ENCODE results near the gene SYT1. TPM values are rescaled to one million over a fixed set of nuclear protein-coding genes. Genes with fewer than 3 reads are reported as not detected.

The SYT1 gene
- total and polyA plus RNA-seq, 2 of the 8 experiments (the other 6 are each of a cell fraction or from before 2014, with no cell fraction given), result 11.0 to 34.6 TPM

DNA sequence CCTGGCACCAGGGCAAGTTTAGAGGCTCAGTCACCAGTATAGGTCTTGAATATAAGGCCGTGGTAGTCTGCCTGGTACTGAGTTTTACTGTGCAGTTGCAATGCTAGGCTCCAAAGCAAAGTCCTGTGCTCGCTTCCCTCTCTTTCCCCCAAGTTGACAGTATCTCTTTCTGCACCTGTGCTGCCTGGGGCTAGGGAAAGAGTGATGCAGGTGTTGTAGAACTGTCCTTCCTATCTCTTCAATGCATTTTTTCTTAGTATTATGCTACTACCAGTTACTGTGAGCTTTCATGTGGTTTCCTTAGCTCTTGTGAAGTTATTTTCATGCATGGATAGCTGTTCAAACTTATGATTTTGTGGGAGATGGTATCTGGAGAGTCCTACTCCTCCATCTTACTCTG lies 359.2 kb downstream of the SYT1 start:
- peaks cover 0 to 2% (median 0%) of the 10 kb centered on the region in 4 experiments; a peak in 1 of 8 replicates for H3K36me3 ChIP-seq (ENCODE audit: control insufficient read depth in 2 of 4, insufficient read depth in 4 of 4, low read length in 3 of 4)
- H2AK5ac ChIP-seq (ENCODE audit: low read depth, low read length), result no peak overlapping the region
- H3K9me3 ChIP-seq (ENCODE audit: insufficient read depth in 2 of 2, low read depth in 1 of 2, low read length in 1 of 2), result peaks cover 0 to 7% of the 10 kb centered on the region in 2 experiments; a peak in 3 of 4 replicates
- CTCF ChIA-PET (ENCODE audit: partially characterized antibody), result interaction anchor here (1.3 kb wide), 1 partner anchor 10 kb away, joined by 3 read pairs; no protein-coding TSS in a partner anchor
- POLR2A ChIA-PET (ENCODE audit: partially characterized antibody), result no interaction called here
- H3K4me3 ChIP-seq (ENCODE audit: extremely low read depth in 1 of 4, insufficient read depth in 2 of 4, low read depth in 3 of 4, low read length in 4 of 4), result no peak overlapping the region
- no peaks in the 10 kb centered on the region for H4K20me1 ChIP-seq (replicated peaks in 1 of 2; ENCODE audit: control insufficient read depth in 1 of 2, insufficient read depth in 2 of 2, low read length in 2 of 2)
- H3K14ac ChIP-seq (ENCODE audit: insufficient read length), result no peak overlapping the region
- H2BK20ac ChIP-seq (ENCODE audit: low read length), result no peak overlapping the region
- 85% methylated on average over 2 of the region's 2 CpGs; no CpG with 5 or more reads in 1 of the 2 experiments for WGBS, 2 experiments (ENCODE audit: extremely low coverage in 1 of 2, insufficient coverage in 1 of 2, insufficient read length in 1 of 2, insufficient replicate concordance in 2 of 2, low coverage in 1 of 2, low lambda C conversion rate in 2 of 2, missing lambda C conversion rate in 1 of 2)
- TF ChIP-seq, protein P1, sequence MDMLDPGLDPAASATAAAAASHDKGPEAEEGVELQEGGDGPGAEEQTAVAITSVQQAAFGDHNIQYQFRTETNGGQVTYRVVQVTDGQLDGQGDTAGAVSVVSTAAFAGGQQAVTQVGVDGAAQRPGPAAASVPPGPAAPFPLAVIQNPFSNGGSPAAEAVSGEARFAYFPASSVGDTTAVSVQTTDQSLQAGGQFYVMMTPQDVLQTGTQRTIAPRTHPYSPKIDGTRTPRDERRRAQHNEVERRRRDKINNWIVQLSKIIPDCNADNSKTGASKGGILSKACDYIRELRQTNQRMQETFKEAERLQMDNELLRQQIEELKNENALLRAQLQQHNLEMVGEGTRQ (IDR thresholded peaks at IDR 0.05; ENCODE audit: low read length), result no peak
- TF ChIP-seq SIX5 (IDR thresholded peaks at IDR 0.05; ENCODE audit: low read depth, low read length), result no peak
- TF ChIP-seq CHD1 (IDR thresholded peaks at IDR 0.05; ENCODE audit: low read depth, low read length), result no peak
- no peak for TF ChIP-seq KDM4A (IDR thresholded peaks at IDR 0.05; ENCODE audit: low read depth, low read length, severe bottlenecking)
- TF ChIP-seq PHF8 (conservative IDR thresholded peaks at IDR 0.05; ENCODE audit: low read depth, low read length), result no peak
- no peak for TF ChIP-seq KDM5A (IDR thresholded peaks at IDR 0.05; ENCODE audit: low read length)
- no peak for TF ChIP-seq KDM1A (IDR thresholded peaks at IDR 0.05; ENCODE audit: borderline replicate concordance, low read length)
- no peak for TF ChIP-seq SAP30 (IDR thresholded peaks at IDR 0.05; ENCODE audit: insufficient read depth, insufficient replicate concordance, low read length)
- TF ChIP-seq JUND (IDR thresholded peaks at IDR 0.05; ENCODE audit: low read length), result no peak
- no peak for TF ChIP-seq RNF2 (IDR thresholded peaks at IDR 0.05; ENCODE audit: borderline replicate concordance, low read depth, low read length, missing control alignments, poor library complexity, severe bottlenecking)
- TF ChIP-seq EP300 (IDR thresholded peaks at IDR 0.05; ENCODE audit: borderline replicate concordance in 1 of 2, low read depth in 2 of 2, low read length in 2 of 2), result no peak
- no peak overlapping the region for H2BK5ac ChIP-seq (ENCODE audit: low read depth, low read length)
- H3K79me1 ChIP-seq (ENCODE audit: low read depth, low read length), result no peaks in the 10 kb centered on the region; the same call in 1 of the 2 replicates
- no peak overlapping the region for H4K91ac ChIP-seq (replicated peaks; ENCODE audit: insufficient read length, low read length)
- no peak overlapping the region for H4K5ac ChIP-seq (ENCODE audit: insufficient read length, low read depth, low read length)
- no peak overlapping the region for H4K8ac ChIP-seq (ENCODE audit: extremely low read depth, insufficient read depth, low read length)
- H3K4ac ChIP-seq (replicated peaks; ENCODE audit: insufficient read length, low read depth, low read length), result no peak overlapping the region
- H3K79me2 ChIP-seq (ENCODE audit: control insufficient read depth in 1 of 2, insufficient read depth in 2 of 2, low read length in 2 of 2), result no peaks in the 10 kb centered on the region; a peak in 1 of 4 replicates
- no peak overlapping the region for H2BK15ac ChIP-seq (ENCODE audit: low read length)
- no peak overlapping the region for H3K27ac ChIP-seq (ENCODE audit: low read depth, low read length)
- no peak overlapping the region for H3K23ac ChIP-seq (ENCODE audit: insufficient read length)
- H3K4me1 ChIP-seq (replicated peaks in 1 of 4; ENCODE audit: control insufficient read depth in 3 of 4, insufficient read depth in 4 of 4, low read length in 3 of 4), result peaks cover 0 to 2% (median 0%) of the 10 kb centered on the region in 4 experiments; a peak in 2 of 7 replicates
- no peak overlapping the region for H3K56ac ChIP-seq (replicated peaks; ENCODE audit: insufficient read length, low read depth, low read length)
- no peaks in the 10 kb centered on the region for H3K27me3 ChIP-seq (replicated peaks in 1 of 4; ENCODE audit: control insufficient read depth in 3 of 4, extremely low read depth in 1 of 4, insufficient read depth in 3 of 4, low read length in 3 of 4)
- no peak overlapping the region for H3K9ac ChIP-seq (replicated peaks in 1 of 4; ENCODE audit: extremely low read depth in 1 of 4, low read depth in 3 of 4, low read length in 3 of 4)
- H2AFZ ChIP-seq (ENCODE audit: low read length), result no peak overlapping the region
- H2BK120ac ChIP-seq (replicated peaks; ENCODE audit: low read depth, low read length), result no peak overlapping the region
- H3K18ac ChIP-seq (ENCODE audit: extremely low read depth, low read length), result no peak overlapping the region
- H3K4me2 ChIP-seq (ENCODE audit: insufficient read depth in 1 of 2, low read depth in 2 of 2, low read length in 2 of 2), result no peak overlapping the region
- no peak overlapping the region for H2BK12ac ChIP-seq (ENCODE audit: low read depth, low read length)
- no peaks in the 10 kb centered on the region for H3K23me2 ChIP-seq (ENCODE audit: low read depth, low read length)
- DNase-seq (ENCODE audit: low read depth in 1 of 2, low spot score in 2 of 2) (no peak), FAIRE-seq (no peak)

Measured in H1 (cell line).